Muscle layer of colon (tissue), 2 donors: ENCODE results near the gene EHMT1.

ENCODE experiments used
- H3K27ac ChIP-seq: one replicate; pipeline ENCODE4 v1.7.0; 2013; ENCODE audit warnings: low read depth, mild to moderate bottlenecking, low read length, moderate library complexity
- H3K27me3 ChIP-seq, 2 donors: one replicate each; pipeline ENCODE4 v1.7.0; 2013; ENCODE audit warnings: low read length in 2 of 2, mild to moderate bottlenecking in 2 of 2; ENCODE audit not compliant: insufficient read depth in 2 of 2, control insufficient read depth in 1 of 2
- H3K36me3 ChIP-seq: one replicate; pipeline ENCODE4 v1.7.0; 2013; ENCODE audit warnings: mild to moderate bottlenecking, low read length; ENCODE audit not compliant: insufficient read depth
- H3K4me1 ChIP-seq: one replicate; pipeline ENCODE4 v1.7.0; 2013; ENCODE audit warnings: mild to moderate bottlenecking, low read length; ENCODE audit not compliant: insufficient read depth
- H3K4me3 ChIP-seq, 2 donors: one replicate each; pipeline ENCODE4 v1.7.0; 2013; ENCODE audit warnings: low read length in 2 of 2, low read depth in 1 of 2, mild to moderate bottlenecking in 1 of 2, moderate library complexity in 1 of 2
- H3K9ac ChIP-seq: one replicate; pipeline ENCODE4 v1.7.0; 2013; ENCODE audit warnings: low read length
- H3K9me3 ChIP-seq: one replicate; pipeline ENCODE4 v1.7.0; 2013; ENCODE audit warnings: mild to moderate bottlenecking, low read length
- donor health status: abdominal sarcoma.
- donor health status: Adenocarcinoma of cecum.

EHMT1 gene

DNA sequence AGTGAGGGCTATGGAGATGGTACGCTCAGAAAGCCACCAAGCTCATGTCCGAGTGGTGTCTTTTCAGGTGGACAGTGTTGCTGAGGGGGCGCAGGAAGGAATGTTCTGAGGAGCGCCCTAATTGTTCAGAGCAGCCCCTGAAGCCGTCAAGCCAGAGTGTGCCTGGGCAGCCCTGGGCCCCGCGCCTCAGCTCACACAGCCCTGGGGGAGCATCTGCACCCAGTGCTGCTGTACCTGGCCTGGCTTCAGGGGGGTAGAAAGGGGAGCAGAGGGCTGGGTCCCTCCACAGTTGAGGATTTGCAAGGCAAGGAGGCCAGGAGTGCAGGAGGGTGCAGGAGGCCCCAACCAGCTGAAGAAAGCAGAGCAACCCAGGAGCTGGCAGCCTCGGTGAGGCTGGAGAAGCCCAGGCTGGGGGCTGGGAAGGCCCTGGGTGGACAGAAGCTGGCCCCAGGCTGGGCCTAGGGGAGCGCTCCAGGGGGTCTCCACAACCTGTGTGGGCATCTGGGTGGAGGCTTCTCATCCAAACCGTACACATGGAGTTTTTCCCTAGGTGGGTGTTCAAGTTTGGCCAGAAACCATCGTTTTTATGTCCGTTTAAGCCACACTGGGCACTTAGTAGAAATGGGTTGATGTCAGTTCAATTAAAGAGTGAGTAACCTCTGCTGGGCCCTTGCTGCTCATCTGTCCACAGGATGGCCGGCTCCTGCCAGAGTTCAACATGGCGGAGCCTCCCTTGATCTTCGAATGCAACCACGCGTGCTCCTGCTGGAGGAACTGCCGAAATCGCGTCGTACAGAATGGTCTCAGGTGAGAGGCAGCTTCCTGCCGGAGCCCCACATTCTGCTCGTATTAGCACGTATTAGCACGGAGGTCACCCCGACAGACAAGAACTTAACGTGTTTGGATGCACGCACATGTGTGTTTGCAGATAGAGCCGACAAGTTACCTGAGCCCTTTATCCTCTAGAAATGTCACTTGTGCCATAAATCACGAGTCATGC is 196.8 kb downstream of the EHMT1 start:
- no peak overlapping the region for H3K9ac ChIP-seq
- H3K9me3 ChIP-seq = no peaks in the 10 kb centered on the region
- H3K36me3 ChIP-seq = peaks cover 59% of the 10 kb centered on the region
- no peaks in the 10 kb centered on the region for H3K27me3 ChIP-seq
- H3K4me1 ChIP-seq = no peaks in the 10 kb centered on the region
- H3K4me3 ChIP-seq = no peak overlapping the region
- H3K27ac ChIP-seq = no peak overlapping the region

GRCh38 chr9:137816531-137817235 is 197.9 kb downstream of the EHMT1 start:
- Histone ChIP-seq H3K27ac (no peak overlapping the region), H3K36me3 (peaks cover 63% of the 10 kb centered on the region), H3K4me3 (no peak overlapping the region), H3K27me3 (no peaks in the 10 kb centered on the region), H3K4me1 (no peaks in the 10 kb centered on the region), H3K9me3 (peaks cover 4% of the 10 kb centered on the region), H3K9ac (no peak overlapping the region)

DNA sequence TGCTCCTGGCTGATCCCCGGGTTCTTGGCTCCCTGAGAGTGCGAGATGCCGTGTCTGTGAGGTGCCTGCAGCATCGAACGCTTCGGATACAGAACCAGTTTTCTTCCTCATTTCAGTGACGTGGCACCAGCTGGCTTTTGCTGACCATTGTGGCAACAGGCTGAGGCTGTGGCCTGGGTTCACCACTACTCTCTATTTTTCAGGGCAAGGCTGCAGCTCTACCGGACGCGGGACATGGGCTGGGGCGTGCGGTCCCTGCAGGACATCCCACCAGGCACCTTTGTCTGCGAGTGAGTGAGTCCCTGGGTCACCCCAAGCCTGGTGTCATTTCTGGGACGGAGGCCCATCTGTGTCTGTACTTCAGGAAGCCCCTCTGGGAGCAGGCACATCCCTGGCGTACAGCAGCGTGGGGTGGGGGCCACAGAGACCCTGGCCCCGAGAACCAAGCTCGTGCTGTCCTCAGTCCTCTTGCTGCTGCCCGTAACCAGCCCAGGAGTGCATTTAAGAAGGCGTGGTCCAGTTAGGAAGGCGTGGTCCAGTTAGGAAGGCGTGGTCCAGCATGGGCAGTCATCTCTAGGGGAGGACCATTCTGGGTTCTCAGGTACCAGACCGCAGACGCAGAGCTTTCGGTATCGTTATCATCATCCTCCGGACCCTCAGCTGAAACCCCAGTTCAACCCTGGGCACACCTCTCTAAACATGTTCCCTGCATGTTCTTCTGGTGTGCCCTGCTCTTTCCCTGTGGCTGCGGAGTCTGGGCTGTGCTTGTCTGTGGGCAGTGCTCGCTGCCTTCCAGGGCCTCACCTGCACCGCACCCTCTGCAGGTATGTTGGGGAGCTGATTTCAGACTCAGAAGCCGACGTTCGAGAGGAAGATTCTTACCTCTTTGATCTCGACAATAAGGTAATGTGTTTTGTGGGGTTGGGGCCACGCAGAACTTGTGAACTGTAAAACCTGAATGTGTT is 198.7 kb downstream of the EHMT1 start:
- Histone ChIP-seq H3K36me3 (peaks cover 64% of the 10 kb centered on the region), H3K4me3 (no peak overlapping the region), H3K9ac (no peak overlapping the region), H3K27me3 (no peaks in the 10 kb centered on the region), H3K9me3 (peaks cover 4% of the 10 kb centered on the region), H3K27ac (no peak overlapping the region), H3K4me1 (no peaks in the 10 kb centered on the region)

DNA sequence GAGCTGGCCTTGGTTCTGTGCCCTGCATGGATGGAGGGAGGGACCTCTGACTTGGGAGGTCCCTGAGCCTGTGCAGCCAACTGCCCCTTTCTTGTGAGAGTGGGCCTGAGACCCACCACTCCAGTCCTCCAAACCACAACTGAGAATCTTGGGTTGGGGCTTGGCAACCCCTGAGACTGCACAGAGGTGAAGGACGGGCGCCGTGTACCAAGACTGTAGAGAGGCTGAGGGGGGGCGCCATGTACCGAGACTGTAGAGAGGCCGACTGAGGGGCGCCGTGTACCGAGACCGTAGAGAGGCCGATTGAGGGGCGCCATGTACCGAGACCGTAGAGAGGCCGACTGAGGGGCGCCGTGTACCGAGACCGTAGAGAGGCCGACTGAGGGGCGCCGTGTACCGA is 199.5 kb downstream of the EHMT1 start:
- Histone ChIP-seq H3K9ac (no peak overlapping the region), H3K4me3 (no peak overlapping the region), H3K4me1 (no peaks in the 10 kb centered on the region), H3K27ac (no peak overlapping the region), H3K9me3 (peaks cover 4% of the 10 kb centered on the region), H3K27me3 (no peaks in the 10 kb centered on the region), H3K36me3 (peaks cover 56% of the 10 kb centered on the region)

DNA sequence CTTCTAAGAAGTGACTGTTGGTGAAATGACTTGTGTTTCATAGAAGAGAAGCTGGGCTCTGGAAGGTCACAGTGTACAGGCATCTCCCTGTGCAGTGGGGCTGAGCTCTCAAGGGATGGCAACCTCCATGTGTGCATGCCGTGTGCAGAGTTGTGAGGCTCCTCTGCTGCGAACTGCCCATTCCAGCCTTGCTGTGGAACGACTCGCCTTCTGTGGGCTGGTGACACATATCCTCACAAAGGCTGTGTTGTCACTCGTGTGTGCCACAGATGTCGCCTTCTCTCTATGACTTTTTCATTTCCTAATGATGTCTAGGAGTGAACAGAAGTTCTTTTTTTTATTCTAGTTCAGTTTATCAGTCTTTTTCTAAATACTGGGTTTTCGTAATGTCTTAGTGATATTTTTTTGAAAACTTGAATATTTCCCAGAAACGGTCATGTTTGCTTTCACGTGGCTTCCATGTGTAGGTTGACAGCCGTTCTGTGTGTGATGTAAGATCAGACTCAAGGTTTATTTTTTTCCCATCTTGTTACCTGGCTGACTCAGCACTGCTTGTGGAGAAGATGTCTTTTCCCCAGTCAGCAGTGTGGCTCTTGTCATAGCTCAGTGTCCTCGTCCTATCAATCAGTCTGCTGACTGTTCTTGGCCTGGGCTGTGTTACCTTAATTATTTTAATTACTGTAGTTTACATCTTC is 201.5 kb downstream of the EHMT1 start:
- Histone ChIP-seq H3K4me1 (no peaks in the 10 kb centered on the region), H3K36me3 (peaks cover 49% of the 10 kb centered on the region), H3K9me3 (peaks cover 4% of the 10 kb centered on the region), H3K9ac (no peak overlapping the region), H3K27ac (no peak overlapping the region), H3K4me3 (no peak overlapping the region), H3K27me3 (no peaks in the 10 kb centered on the region)

GRCh38 chr9:137823986-137824771 is 205.4 kb downstream of the EHMT1 start:
- no peak overlapping the region for H3K27ac ChIP-seq
- peaks cover 4% of the 10 kb centered on the region for H3K9me3 ChIP-seq
- H3K36me3 ChIP-seq = peaks cover 36% of the 10 kb centered on the region
- no peak overlapping the region for H3K9ac ChIP-seq
- no peaks in the 10 kb centered on the region for H3K27me3 ChIP-seq
- no peak overlapping the region for H3K4me3 ChIP-seq
- no peaks in the 10 kb centered on the region for H3K4me1 ChIP-seq

GRCh38 chr9:137825324-137825989 is 206.7 kb downstream of the EHMT1 start:
- no peak overlapping the region for H3K4me3 ChIP-seq
- peaks cover 4% of the 10 kb centered on the region for H3K9me3 ChIP-seq
- no peak overlapping the region for H3K27ac ChIP-seq
- no peaks in the 10 kb centered on the region for H3K27me3 ChIP-seq
- H3K36me3 ChIP-seq = peaks cover 43% of the 10 kb centered on the region
- H3K4me1 ChIP-seq = no peaks in the 10 kb centered on the region
- no peak overlapping the region for H3K9ac ChIP-seq

DNA sequence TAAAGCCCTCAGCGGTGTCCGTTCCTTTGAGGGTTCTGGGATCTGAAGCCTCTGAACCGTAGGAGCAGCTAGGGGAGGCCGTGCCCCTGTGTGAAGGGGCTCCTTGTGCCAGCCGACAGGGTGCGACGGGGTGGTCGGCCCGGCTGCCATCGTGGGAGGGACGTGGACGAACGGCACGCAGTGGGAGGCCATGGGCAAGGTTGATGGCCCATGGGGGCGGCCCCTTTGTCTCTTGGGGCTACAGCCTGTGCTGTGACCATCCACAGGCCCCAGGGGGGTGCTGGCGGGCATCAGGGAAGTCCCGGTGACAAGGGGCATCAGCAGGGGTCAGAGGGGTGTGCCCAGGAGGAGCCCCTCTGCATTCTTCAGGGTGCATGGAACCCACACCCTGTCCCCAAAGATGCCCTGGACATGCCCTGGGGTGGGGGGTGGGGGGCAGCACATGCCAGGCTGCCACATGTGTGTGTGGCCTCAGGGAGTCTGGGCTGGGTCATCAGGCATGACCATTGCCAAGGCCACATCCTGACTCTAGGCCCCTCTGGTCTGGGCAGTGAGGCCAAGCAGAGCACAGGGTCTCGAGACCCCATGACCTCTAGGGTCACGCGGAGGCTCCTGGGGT is 209.2 kb downstream of the EHMT1 start:
- no peak overlapping the region for H3K9ac ChIP-seq
- no peaks in the 10 kb centered on the region for H3K9me3 ChIP-seq
- H3K27ac ChIP-seq = no peak overlapping the region
- no peaks in the 10 kb centered on the region for H3K4me1 ChIP-seq
- H3K36me3 ChIP-seq = peaks cover 38% of the 10 kb centered on the region
- H3K27me3 ChIP-seq = no peaks in the 10 kb centered on the region
- H3K4me3 ChIP-seq = no peak overlapping the region

DNA sequence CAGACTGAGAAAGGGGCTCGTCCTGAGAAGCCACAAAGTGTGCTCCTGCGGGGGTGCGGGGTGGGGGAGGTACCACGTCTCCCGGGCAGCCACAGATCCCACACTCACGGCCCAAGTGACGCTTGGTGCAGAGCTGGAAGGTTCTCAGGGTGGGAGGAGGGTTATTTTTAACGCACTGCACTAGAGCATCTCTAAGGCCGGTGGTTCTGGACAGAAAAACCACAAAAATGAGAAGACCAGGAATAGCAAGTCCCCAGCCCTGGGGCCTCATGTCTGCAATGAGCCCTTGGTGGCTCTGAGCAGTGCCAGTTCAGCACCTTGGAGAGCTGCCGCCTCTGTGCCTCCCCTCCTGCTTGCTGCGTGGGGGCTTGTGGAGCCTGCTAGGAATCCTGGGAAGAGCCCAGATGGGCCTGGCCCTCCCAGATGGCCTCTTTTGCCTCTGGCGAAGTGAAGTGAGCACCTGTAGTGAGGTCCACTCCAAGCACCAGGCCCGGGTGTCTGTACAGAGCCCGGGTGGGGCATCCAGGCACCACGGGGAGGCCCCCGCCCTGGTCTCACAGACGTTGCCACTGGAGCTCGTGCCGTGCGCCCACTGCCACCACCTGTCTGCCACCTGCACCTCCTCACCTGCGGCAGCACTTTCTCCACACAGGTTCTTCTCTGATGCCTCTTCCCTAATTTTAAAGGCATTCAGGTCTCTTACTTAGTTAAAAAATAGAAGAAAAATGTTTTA is 209.9 kb downstream of the EHMT1 start:
- Histone ChIP-seq H3K27me3 (no peaks in the 10 kb centered on the region), H3K9me3 (no peaks in the 10 kb centered on the region), H3K4me1 (no peaks in the 10 kb centered on the region), H3K4me3 (no peak overlapping the region), H3K36me3 (peaks cover 39% of the 10 kb centered on the region), H3K27ac (no peak overlapping the region), H3K9ac (no peak overlapping the region)
